GM19351 (cell line): ENCODE measurements around the gene NT5DC2.
A peak's percentile ranks its signal among the peaks of the same experiment; 100 is the strongest.
"Not testable (repeated sequence)": the region's sequence is repeated elsewhere in the genome, so short reads cannot be mapped to it uniquely, and the experiment has no call there.

Source experiments
- ATAC-seq: cut with Tn5 transposase; IDR thresholded peaks from one replicate; pipeline ENCODE4 v1.9.1; 2021; ENCODE audit warnings: mild to moderate bottlenecking, moderate library complexity; ENCODE audit not compliant: unreplicated experiment

Gene NT5DC2

DNA sequence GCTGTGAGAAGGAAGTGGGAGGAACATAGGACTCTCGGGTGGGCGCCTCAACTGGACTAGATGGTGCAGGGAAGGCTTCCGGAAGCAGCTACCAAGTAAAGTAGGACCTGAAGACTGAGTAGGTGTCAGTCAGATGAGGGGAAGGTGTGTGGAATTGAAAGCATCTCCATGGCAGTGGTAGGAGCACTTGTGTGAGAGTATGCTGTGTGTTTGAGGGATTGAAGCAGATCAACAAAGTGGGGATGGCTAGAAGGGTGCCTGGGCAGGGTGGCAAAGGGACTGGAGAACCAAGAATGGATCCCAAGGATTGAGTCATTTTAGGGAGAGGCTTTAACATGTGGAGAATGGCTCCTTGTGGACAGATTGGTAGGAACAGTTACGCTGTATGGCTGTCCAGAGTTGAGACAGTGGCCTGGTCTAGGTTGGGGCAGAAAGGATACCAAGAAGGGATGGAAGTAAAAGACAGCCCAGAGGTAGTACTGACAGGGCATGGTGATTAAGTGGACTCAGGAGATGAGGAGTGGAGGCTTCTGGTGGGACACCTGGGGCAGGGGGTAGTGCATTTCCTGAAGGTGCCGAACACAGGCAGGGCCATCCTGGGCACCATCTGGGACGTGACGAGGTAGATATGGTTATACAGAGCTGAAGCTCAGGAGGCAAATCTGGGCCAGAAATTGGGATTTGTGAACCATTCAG is 4.2 kb upstream of the NT5DC2 start:
- no peak for ATAC-seq

GRCh38 chr3:52537165-52537620 is 3.5 kb upstream of the NT5DC2 start:
- ATAC-seq = no peak

- peak; percentile 77 for ATAC-seq
These were observed 2.9 kb upstream of the NT5DC2 start, which contains the start of gene UQCC5 for GRCh38 chr3:52536369-52537164. TSS of gene UQCC5 (plus strand) at chr3:52536605. CDS start at chr3:52536756, 151 bp downstream.

DNA sequence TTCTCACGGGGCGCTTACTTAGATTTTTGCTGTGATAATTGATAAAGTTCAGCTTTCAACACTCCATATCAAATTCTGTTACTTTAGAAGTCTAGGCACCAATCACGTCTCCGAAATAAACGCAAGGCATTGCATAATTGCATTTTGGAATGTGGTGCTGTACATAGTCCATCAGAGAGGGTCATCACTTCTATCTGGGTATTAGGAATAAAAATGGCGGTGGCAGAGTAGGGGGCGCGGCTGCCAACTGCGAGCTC is 2.4 kb upstream of the NT5DC2 start:
- no peak for ATAC-seq

DNA sequence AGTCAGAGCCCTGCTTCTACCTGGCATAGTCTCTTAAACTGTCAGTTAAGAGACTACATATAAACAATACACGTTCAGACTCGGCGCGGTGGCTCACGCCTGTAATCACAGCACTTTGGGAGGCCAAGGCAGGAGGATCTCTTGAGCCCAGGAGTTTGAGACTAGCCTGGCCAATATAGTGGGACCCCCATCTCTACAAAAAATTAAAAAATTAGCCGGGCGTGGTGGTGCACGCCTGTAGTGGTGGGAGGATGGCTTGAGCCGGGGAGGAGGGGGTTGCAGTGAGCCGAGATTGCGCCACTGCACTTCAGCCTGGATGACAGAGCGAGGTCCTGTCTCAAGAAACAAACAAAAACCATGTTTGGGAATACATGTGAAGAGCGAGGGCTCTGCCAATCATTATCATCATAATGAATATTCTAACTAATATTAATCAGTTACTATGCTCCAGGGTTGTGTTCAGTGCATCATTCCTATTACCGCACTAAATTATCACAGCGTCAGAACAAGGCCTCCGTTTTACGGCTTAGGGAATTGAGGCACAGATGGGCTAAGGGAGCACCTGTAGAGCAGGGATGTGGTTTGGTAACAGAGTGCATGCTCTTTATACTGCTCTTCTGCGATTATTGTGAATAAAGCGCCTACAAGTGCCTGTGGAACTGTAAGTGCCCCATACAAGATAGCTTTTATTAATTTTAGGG is 1.9 kb upstream of the NT5DC2 start:
- no peak for ATAC-seq

DNA sequence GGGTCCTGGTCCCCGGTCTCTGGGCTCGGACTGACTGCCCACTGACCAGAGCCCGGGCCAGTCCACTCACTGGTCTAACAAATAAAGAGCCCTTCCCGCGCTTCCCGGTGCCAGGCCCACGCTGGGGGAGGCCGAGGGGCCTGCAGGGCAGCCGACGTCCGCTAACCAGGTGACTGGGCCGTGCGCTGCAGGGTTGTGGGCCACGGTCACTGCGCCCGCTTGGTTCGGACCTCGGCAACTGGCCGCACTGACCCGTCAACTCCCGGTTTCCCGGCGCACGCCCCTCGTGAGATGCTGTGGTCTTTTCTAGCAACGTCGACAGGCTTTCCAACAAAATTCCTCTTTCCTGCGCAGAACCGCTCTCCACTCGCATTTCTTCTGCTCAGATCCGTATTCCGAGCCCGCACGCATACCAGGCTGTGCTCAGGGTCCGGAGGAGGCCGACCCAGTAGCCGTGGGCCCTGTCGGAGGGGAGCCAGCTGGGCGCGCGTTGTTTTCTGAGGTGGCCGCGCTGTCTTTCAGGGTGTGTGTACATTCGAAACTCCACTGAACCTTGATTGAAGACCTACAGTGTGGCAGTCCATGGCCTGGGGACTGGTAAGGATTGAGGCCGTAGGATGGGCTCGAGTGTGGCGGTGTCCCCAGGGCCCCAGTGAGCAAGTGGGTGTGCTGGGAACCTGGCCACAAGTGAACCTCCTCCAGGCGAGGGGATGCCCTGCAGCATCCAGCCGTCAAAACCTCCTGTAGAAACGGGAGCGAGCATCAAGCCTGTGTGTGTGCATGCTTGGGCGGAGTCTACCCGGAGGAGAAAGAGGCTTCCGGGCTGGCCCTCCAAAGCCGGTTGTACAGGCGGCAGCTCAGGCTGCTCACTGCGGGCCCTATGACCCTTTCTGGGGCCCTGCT is 875 bp upstream of the NT5DC2 start:
- no peak for ATAC-seq

GRCh38 chr3:52532838-52533622 is 627 bp downstream of the NT5DC2 start:
- no peak for ATAC-seq

DNA sequence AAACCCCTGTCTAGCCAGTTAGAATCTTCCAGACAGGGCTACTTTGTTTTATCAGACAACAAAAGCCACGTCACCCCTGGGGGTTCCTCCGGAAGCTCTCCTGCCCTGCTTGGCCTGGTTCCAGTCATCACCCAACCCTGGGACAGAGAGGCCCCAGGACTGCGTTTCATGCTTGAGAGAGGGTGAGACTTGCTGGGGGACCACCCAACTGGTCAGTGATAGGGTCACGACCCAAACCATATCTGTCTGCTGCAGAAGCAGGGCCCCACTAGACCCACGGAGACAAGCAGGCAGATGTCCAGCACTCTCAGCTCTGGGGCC is 1.2 kb downstream of the NT5DC2 start:
- ATAC-seq = no peak

DNA sequence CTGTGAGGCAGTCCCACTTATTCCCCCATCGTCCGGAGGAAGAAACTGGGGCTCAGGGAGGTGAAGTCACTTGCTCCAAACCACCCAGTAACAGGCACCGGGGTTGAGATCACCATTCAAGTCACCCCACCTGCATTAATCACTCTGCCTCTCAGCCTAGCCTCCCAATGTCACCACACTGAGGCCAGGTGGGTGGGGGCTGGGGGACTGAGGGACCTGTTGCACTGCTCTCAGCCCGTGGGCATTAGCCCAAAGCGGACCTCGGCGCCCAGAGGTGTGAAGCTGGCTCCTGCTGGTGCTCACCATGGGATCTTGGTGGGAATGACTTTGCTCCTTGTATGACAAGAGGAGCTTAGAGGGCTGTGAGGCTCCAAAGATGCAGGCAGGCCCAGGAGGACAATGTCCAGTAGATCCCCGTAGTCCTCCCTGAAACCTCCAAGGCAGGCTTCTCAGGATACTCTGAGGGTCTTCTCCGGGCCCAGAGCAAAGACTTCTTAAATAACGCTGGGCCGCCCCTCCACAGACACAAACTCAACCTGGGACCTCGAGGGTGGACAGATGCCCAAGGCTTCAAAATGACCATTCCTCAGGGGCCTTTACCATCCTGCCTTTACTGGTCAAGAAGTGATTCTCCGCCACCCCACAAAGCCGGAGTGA is 1.7 kb downstream of the NT5DC2 start:
- ATAC-seq = no peak

- ATAC-seq = no peak
These were observed 2.5 kb downstream of the NT5DC2 start for GRCh38 chr3:52530918-52531826.

- no peak for ATAC-seq
These were observed 4.0 kb downstream of the NT5DC2 start for GRCh38 chr3:52529376-52530333.

GRCh38 chr3:52528586-52529375 is 4.9 kb downstream of the NT5DC2 start:
- no peak for ATAC-seq

DNA sequence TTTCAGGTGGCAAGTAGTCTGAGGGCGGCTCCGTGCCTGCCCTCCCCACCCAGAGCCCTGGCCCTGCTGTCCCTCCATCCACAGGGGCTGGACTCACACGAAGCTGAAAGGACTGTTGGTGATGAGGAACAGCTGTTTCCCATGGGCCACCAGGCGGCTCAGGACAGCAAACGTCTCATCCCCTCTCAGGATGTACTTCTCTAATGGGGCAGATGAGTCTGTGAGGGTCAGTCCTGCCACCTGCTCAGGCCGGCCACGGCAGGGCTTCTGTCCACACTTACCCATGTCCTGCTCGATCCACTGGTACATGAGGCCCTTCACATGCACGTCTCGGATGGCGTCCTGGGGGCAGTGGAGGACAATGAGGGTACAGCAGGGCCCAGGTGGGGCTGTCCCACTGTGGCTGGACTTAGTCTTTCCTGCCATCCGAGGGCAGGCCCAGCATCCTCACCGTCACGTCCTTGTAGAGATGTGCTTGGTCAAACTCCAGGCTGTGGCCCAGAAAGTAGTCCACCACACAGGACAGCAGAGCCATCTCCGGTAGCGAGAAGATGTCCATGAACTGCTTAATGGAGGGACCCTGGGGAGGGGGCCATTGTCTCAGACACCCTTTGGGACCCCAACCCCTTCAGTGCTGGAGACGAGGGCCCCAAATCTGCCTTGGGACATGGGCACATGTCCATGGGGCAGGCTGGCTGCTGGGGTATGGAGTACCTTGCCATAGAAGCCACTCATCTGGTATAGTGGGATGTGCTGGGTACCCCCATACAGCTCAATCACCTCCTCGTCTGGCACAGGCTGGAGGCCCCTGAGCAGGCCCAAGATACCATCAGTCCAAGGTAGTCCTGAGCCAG is 5.7 kb downstream of the NT5DC2 start:
- ATAC-seq = no peak

DNA sequence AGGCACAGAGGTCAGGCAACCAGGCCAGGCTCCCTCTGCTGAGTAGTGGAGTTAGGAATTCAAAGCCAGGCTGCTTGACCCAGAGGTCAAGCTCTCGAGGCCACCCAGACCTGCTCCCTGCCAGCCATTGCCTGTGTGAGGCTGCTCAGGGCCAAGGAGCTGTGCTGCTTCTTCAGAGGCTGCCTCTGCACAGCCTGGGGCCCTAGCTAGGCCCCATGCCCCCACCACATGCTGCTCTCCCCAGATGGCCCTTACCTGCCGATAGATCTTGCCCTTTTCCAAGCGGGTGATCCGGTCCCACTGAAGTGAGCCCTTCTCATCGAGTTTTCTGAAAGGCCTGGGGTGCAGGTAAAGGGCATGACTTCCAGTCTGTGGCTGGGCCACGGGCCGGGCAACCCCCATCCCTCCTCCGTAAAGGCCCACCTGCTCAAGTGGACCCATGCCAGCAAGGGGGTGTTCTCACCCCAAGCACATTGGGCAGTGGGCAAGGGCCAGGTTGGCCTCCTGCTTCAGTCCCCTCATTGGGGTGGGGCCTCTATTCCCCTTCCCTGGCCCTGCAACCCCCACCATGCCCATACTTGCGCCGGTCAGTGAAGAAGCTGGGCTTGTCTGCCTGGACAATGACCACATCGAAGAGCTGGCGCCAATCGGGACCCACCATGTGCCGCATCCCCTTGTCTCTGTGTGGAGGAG is 6.5 kb downstream of the NT5DC2 start:
- ATAC-seq = no peak

DNA sequence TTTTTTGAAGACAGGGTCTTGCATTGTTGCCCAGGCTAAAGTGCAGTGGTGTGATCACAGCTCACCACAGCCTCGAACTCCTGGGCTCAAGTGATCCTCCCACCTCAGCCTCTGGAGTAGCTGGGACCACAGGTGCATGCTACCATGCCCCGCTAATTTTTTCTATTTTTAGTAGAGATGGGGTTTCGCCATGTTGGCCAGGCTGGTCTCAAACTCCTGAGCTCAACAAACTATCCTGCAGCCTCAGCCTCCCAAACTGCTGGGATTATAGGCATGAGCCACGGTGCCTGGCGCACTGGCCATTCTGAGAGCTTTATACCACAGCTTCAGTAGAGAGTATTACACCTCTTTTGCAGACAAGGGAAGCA is 7.0 kb downstream of the NT5DC2 start:
- not testable (repeated sequence) for ATAC-seq
